ENCODE results near the gene CSK.
"Not testable (repeated sequence)": the region's sequence is repeated elsewhere in the genome, so short reads cannot be mapped to it uniquely, and the experiment has no call there.

Gene CSK

DNA sequence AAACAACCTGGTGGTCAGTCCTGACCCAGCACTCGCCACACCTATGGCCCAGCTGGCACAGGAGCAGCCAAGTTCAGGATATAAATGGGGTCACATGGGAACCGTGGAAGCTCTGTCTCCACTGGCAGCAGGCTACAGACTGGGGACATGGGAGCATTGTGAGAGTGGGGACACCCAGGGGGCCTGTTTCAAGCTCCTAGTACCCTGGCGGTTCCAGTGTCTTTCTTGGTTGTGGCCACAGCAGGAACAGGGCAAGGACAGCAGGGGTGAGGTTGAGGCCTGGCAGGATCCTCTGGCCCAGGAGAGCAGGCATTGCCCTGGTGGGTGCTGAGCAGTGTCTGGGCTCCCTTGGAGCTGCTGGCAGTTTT is 1.9 kb downstream of the CSK start:
- peak; percentile 24 for DNase-seq
- peaks cover 68% of the 10 kb centered on the region for H3K79me2 ChIP-seq (ENCODE audit: low read length)
- no peaks in the 10 kb centered on the region for H3K9me3 ChIP-seq (replicated peaks; ENCODE audit: insufficient read depth, low read length)
- peak overlapping the region; percentile 93 for H3K4me3 ChIP-seq (ENCODE audit: low read length)
- no peaks in the 10 kb centered on the region for H3K9me2 ChIP-seq (replicated peaks; ENCODE audit: insufficient read depth, low read length)
- H3K27me3 ChIP-seq (replicated peaks; ENCODE audit: insufficient read depth, low read length), result no peaks in the 10 kb centered on the region
- TF ChIP-seq, protein P1, sequence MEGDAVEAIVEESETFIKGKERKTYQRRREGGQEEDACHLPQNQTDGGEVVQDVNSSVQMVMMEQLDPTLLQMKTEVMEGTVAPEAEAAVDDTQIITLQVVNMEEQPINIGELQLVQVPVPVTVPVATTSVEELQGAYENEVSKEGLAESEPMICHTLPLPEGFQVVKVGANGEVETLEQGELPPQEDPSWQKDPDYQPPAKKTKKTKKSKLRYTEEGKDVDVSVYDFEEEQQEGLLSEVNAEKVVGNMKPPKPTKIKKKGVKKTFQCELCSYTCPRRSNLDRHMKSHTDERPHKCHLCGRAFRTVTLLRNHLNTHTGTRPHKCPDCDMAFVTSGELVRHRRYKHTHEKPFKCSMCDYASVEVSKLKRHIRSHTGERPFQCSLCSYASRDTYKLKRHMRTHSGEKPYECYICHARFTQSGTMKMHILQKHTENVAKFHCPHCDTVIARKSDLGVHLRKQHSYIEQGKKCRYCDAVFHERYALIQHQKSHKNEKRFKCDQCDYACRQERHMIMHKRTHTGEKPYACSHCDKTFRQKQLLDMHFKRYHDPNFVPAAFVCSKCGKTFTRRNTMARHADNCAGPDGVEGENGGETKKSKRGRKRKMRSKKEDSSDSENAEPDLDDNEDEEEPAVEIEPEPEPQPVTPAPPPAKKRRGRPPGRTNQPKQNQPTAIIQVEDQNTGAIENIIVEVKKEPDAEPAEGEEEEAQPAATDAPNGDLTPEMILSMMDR (IDR thresholded peaks at IDR 0.05; ENCODE audit: low read length), result no peak
- TF ChIP-seq EZH2 (optimal IDR thresholded peaks at IDR 0.05; ENCODE audit: low read depth, low read length) (no peak), EZH2phosphoT487 (IDR thresholded peaks at IDR 0.05; ENCODE audit: low read length) (no peak)
- peaks cover 88% of the 10 kb centered on the region for H3F3A ChIP-seq (ENCODE audit: insufficient read depth, low read length)
- H3K4me2 ChIP-seq (ENCODE audit: low read depth, low read length), result peak overlapping the region; percentile 99
- peak overlapping the region; percentile 89 for H3K9ac ChIP-seq (ENCODE audit: low read length)
- H3K4me1 ChIP-seq (ENCODE audit: low read length), result peaks cover 54% of the 10 kb centered on the region
- no peak overlapping the region for H2AFZ ChIP-seq (ENCODE audit: low read length)
- no peaks in the 10 kb centered on the region for H3K36me3 ChIP-seq (replicated peaks; ENCODE audit: insufficient read depth, low read length)
- no peaks in the 10 kb centered on the region for H4K20me1 ChIP-seq (ENCODE audit: insufficient read depth, low read length)
- H3K27ac ChIP-seq (ENCODE audit: low read length), result peak overlapping the region; percentile 95

DNA sequence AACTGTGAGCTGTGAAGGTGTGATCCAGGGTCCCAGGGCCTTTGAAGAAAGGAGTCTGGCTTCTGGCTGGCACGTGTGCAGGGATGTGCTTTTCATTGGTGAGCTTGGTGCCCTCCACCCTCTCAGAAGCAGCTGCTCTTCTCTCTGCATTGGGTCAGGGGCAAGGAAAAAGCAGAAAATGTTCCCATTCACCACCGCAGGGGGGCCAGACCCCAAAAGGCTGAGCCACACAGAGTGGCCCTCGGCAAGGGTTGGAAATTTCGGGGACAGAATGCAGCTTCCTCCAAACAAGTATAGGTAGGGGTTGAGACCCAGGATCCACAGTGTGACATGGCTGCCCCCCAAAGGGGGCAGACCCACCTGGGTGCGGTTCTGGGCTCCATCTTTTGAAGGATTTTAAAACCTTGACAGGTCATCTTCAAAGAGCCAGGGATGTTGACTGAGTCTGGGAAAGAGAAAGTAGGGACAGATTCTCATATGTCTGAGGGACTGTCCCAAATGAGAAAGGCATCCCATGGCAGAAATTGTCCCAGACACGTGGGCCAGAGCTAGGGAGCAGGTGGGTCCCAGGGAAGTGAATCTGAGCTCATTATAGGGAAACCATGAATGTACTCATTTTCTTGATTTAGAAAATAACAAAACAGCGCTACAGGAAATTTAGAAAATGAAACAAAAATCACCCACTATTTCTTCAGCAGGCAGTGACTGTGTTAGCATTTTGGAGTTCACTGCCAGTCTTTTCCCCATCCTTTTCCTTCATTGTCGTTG is 2.7 kb downstream of the CSK start:
- Histone ChIP-seq H3K4me3 (ENCODE audit: low read length) (peak overlapping the region; percentile 93), H4K20me1 (ENCODE audit: insufficient read depth, low read length) (no peaks in the 10 kb centered on the region), H3K27ac (ENCODE audit: low read length) (peak overlapping the region; percentile 95), H3K9ac (ENCODE audit: low read length) (peak overlapping the region; percentile 89), H3K9me2 (replicated peaks; ENCODE audit: insufficient read depth, low read length) (no peaks in the 10 kb centered on the region), H2AFZ (ENCODE audit: low read length) (no peak overlapping the region), H3K4me2 (ENCODE audit: low read depth, low read length) (peak overlapping the region; percentile 99), H3K36me3 (replicated peaks; ENCODE audit: insufficient read depth, low read length) (no peaks in the 10 kb centered on the region), H3F3A (ENCODE audit: insufficient read depth, low read length) (peaks cover 92% of the 10 kb centered on the region), H3K79me2 (ENCODE audit: low read length) (peaks cover 72% of the 10 kb centered on the region), H3K9me3 (replicated peaks; ENCODE audit: insufficient read depth, low read length) (no peaks in the 10 kb centered on the region), H3K4me1 (ENCODE audit: low read length) (peaks cover 54% of the 10 kb centered on the region), H3K27me3 (replicated peaks; ENCODE audit: insufficient read depth, low read length) (no peaks in the 10 kb centered on the region)
- TF ChIP-seq, protein P1 (IDR thresholded peaks at IDR 0.05; ENCODE audit: low read length), result peak; percentile 13; the same call in 1 of the 2 replicates
- TF ChIP-seq EZH2phosphoT487 (IDR thresholded peaks at IDR 0.05; ENCODE audit: low read length) (no peak), EZH2 (optimal IDR thresholded peaks at IDR 0.05; ENCODE audit: low read depth, low read length) (no peak)
- peak; percentile 27 for DNase-seq

DNA sequence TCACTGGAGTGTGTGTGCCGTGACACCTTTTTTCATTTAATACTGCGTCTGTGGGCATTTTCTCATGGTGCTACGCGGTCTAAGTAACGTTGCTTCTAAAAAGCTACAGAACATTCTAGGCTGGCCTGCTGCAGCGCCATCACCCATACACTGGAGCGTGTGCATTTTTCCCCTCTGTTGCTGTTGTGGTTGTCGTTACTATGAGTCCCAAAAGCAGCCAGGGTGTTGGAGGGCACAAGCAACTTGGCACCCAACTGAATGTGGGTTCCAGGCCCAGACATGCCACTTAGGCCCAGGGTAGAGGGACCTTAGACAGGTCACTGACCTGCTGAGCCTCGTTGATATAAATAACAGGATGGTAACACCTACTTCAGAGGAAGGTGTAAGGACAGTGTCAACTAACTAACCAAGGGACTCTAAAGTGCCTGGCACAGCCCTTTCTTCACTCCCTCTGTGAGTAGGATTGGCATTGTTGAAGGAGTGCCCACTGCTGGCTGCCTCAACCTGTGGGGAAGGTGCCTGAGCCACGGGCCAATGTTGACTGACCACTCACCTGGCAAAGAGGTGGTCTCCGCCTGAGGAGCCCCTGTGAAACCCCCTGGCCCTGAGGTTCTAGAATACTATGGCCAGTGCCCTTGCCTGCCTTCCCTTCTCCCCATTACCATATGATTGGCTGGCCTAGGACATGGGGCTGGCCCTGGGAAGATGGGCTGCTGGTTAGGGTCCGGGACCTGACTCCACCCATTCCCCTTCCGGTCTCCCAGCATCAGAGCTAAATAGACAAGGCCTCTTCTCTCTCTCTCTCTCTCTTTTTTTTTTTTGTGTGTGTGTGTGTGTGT is 3.5 kb downstream of the CSK start:
- DNase-seq, result peak; percentile 34
- no peaks in the 10 kb centered on the region for H4K20me1 ChIP-seq (ENCODE audit: insufficient read depth, low read length)
- peak overlapping the region; percentile 89 for H3K9ac ChIP-seq (ENCODE audit: low read length)
- no peaks in the 10 kb centered on the region for H3K27me3 ChIP-seq (replicated peaks; ENCODE audit: insufficient read depth, low read length)
- TF ChIP-seq, protein P1 (IDR thresholded peaks at IDR 0.05; ENCODE audit: low read length), result no peak; the same call in none of the 2 replicates
- TF ChIP-seq EZH2phosphoT487 (IDR thresholded peaks at IDR 0.05; ENCODE audit: low read length) (no peak), EZH2 (optimal IDR thresholded peaks at IDR 0.05; ENCODE audit: low read depth, low read length) (no peak)
- peak overlapping the region; percentile 99 for H3K4me2 ChIP-seq (ENCODE audit: low read depth, low read length)
- H3K4me1 ChIP-seq (ENCODE audit: low read length), result peaks cover 56% of the 10 kb centered on the region
- H3K9me3 ChIP-seq (replicated peaks; ENCODE audit: insufficient read depth, low read length), result no peaks in the 10 kb centered on the region
- H2AFZ ChIP-seq (ENCODE audit: low read length), result no peak overlapping the region
- H3K27ac ChIP-seq (ENCODE audit: low read length), result peak overlapping the region; percentile 95
- peaks cover 79% of the 10 kb centered on the region for H3K79me2 ChIP-seq (ENCODE audit: low read length)
- peaks cover 94% of the 10 kb centered on the region for H3F3A ChIP-seq (ENCODE audit: insufficient read depth, low read length)
- no peaks in the 10 kb centered on the region for H3K36me3 ChIP-seq (replicated peaks; ENCODE audit: insufficient read depth, low read length)
- peak overlapping the region; percentile 93 for H3K4me3 ChIP-seq (ENCODE audit: low read length)
- H3K9me2 ChIP-seq (replicated peaks; ENCODE audit: insufficient read depth, low read length), result no peaks in the 10 kb centered on the region

DNA sequence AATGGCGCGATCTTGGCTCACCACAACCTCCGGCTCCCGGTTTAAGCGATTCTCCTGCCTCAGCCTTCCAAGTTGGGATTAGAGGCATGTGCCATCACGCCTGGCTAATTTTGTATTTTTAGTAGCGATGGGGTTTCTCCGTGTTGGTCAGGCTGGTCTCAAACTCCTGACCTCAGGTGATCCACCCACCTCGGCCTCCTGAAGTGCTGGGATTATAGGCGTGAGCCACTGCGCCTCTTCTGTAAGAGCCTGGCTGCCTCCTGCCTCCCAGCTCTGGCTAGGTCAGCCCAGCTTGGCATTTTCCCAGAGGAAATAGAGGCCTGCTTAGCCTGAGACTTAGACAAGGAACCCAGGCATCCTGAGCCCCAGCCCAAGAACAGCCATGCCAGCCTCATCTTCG is 4.2 kb downstream of the CSK start:
- DNase-seq; H3K36me3 ChIP-seq (replicated peaks; ENCODE audit: insufficient read depth, low read length); H3K9me2 ChIP-seq (replicated peaks; ENCODE audit: insufficient read depth, low read length); H4K20me1 ChIP-seq (ENCODE audit: insufficient read depth, low read length); H3K27me3 ChIP-seq (replicated peaks; ENCODE audit: insufficient read depth, low read length); H3K9me3 ChIP-seq (replicated peaks; ENCODE audit: insufficient read depth, low read length); H2AFZ ChIP-seq (ENCODE audit: low read length): not testable (repeated sequence)
- Histone ChIP-seq H3K4me3 (ENCODE audit: low read length) (peak overlapping the region; percentile 39), H3F3A (ENCODE audit: insufficient read depth, low read length) (peaks cover 91% of the 10 kb centered on the region), H3K79me2 (ENCODE audit: low read length) (peaks cover 81% of the 10 kb centered on the region), H3K27ac (ENCODE audit: low read length) (peak overlapping the region; percentile 95), H3K4me2 (ENCODE audit: low read depth, low read length) (peak overlapping the region; percentile 99), H3K4me1 (ENCODE audit: low read length) (peaks cover 57% of the 10 kb centered on the region), H3K9ac (ENCODE audit: low read length) (peak overlapping the region; percentile 89)
